Mesendoderm (in vitro differentiated cells): ENCODE measurements around the gene LRRC4C.

Source experiments
- DNase-seq: peaks from one replicate; pipeline ENCODE4 v3.0.0; 2013
- H2AK5ac ChIP-seq: 2 replicates; pipeline ENCODE4 v1.6.1; 2013; ENCODE audit warnings: low read length, inconsistent platforms
- H2BK120ac ChIP-seq: 2 replicates; pipeline ENCODE4 v1.6.1; 2013; ENCODE audit warnings: low read depth, mild to moderate bottlenecking, low read length, moderate library complexity, mixed read lengths
- H2BK15ac ChIP-seq: replicated peaks from 2 replicates; pipeline ENCODE4 v1.6.1; 2013; ENCODE audit warnings: low read depth, mild to moderate bottlenecking, moderate library complexity
- H2BK5ac ChIP-seq: 2 replicates; pipeline ENCODE4 v1.6.1; 2013; ENCODE audit warnings: low read length, inconsistent platforms
- H3K18ac ChIP-seq: 2 replicates; pipeline ENCODE4 v1.6.1; 2013; ENCODE audit warnings: mild to moderate bottlenecking, low read length, mixed read lengths
- H3K23ac ChIP-seq: one replicate; pipeline ENCODE4 v1.6.1; 2013; ENCODE audit warnings: low read length
- H3K27ac ChIP-seq: 2 replicates; pipeline ENCODE4 v1.5.1; 2013; ENCODE audit warnings: low read depth, mild to moderate bottlenecking, inconsistent platforms, low read length, moderate library complexity
- H3K27me3 ChIP-seq: 2 replicates; pipeline ENCODE4 v1.6.1; 2013; ENCODE audit warnings: low read length, control low read depth, mild to moderate bottlenecking, inconsistent platforms; ENCODE audit not compliant: insufficient read depth, poor library complexity
- H3K36me3 ChIP-seq: 2 replicates; pipeline ENCODE4 v1.6.1; 2013; ENCODE audit warnings: low read length, inconsistent platforms; ENCODE audit not compliant: control insufficient read depth, insufficient read depth
- H3K4ac ChIP-seq: one replicate; pipeline ENCODE4 v1.6.1; 2013; ENCODE audit warnings: low read depth, mild to moderate bottlenecking, low read length, moderate library complexity
- H3K4me1 ChIP-seq: 2 replicates; pipeline ENCODE4 v1.6.1; 2013; ENCODE audit warnings: low read depth, low read length, inconsistent platforms; ENCODE audit not compliant: control insufficient read depth
- H3K4me2 ChIP-seq: 2 replicates; pipeline ENCODE4 v1.6.1; 2013; ENCODE audit warnings: low read length
- H3K4me3 ChIP-seq: 2 replicates; pipeline ENCODE4 v1.5.1; 2013; ENCODE audit warnings: mild to moderate bottlenecking, low read length
- H3K56ac ChIP-seq: one replicate; pipeline ENCODE4 v1.6.1; 2013; ENCODE audit warnings: low read length
- H3K79me1 ChIP-seq: 2 replicates; pipeline ENCODE4 v1.6.1; 2013; ENCODE audit warnings: low read length, inconsistent platforms
- H3K79me2 ChIP-seq: 2 replicates; pipeline ENCODE4 v1.6.1; 2013; ENCODE audit warnings: mild to moderate bottlenecking, low read length; ENCODE audit not compliant: control insufficient read depth, insufficient read depth
- H3K9ac ChIP-seq: 2 replicates; pipeline ENCODE4 v1.6.1; 2013; ENCODE audit warnings: low read length, inconsistent platforms
- H4K5ac ChIP-seq: one replicate; pipeline ENCODE4 v1.6.1; 2013; ENCODE audit warnings: low read length
- H4K8ac ChIP-seq: one replicate; pipeline ENCODE4 v1.6.1; 2013; ENCODE audit warnings: low read depth, mild to moderate bottlenecking, control low read depth, low read length, moderate library complexity
- WGBS: extraction: QIAGEN DNeasy Blood & Tissue Kit; methylation state at CpG from one replicate; pipeline ENCODE4 v1.1.7; 2013; ENCODE audit warnings: low lambda C conversion rate, missing lambda C conversion rate; ENCODE audit not compliant: insufficient coverage; ENCODE audit errors: extremely low coverage; 5-methylcytosine and 5-hydroxymethylcytosine counted together

LRRC4C gene

DNA sequence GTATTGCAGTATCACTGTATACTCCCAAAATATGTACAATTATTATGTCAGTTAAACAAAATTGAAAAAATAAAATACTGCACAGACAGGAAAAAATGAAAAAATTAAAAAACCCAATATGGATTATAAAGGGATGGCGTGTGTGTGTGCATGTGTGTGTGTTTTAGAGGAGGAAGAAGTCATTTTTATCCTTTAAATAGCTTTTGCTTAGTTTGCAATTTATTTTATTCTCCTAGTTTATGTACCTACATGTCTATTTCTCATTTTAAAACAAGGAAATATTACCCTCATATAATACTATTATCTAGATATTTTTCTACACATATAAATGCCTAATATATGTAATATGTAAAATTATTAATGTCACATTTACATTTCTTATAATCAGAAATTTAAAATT lies 1144.3 kb downstream of the LRRC4C start:
- Histone ChIP-seq H3K79me2 (no peaks in the 10 kb centered on the region), H3K4me2 (no peak overlapping the region), H3K4ac (no peak overlapping the region), H2BK15ac (no peak overlapping the region), H3K56ac (no peak overlapping the region), H4K5ac (no peak overlapping the region), H3K18ac (no peak overlapping the region), H3K9ac (no peak overlapping the region), H3K27ac (no peak overlapping the region), H3K27me3 (no peaks in the 10 kb centered on the region), H2BK120ac (no peak overlapping the region), H2BK5ac (no peak overlapping the region), H3K4me3 (no peak overlapping the region), H3K36me3 (no peaks in the 10 kb centered on the region), H4K8ac (no peak overlapping the region), H3K4me1 (no peaks in the 10 kb centered on the region), H3K23ac (no peak overlapping the region), H3K79me1 (no peaks in the 10 kb centered on the region), H2AK5ac (no peak overlapping the region)
- WGBS = no CpG with 5 or more reads among the region's 1 CpG
- DNase-seq = no peak

- H3K79me2 ChIP-seq = no peaks in the 10 kb centered on the region
- no peak overlapping the region for H3K23ac ChIP-seq
- no peaks in the 10 kb centered on the region for H3K4me1 ChIP-seq
- WGBS = no CpG with 5 or more reads among the region's 2 CpGs
- H2BK15ac ChIP-seq = no peak overlapping the region
- H3K79me1 ChIP-seq = no peaks in the 10 kb centered on the region
- H3K27ac ChIP-seq = no peak overlapping the region
- no peak overlapping the region for H3K4me3 ChIP-seq
- H3K27me3 ChIP-seq = no peaks in the 10 kb centered on the region
- H3K18ac ChIP-seq = no peak overlapping the region
- no peak overlapping the region for H3K4ac ChIP-seq
- H3K9ac ChIP-seq = no peak overlapping the region
- H4K5ac ChIP-seq = no peak overlapping the region
- no peak overlapping the region for H2BK5ac ChIP-seq
- no peak overlapping the region for H3K56ac ChIP-seq
- no peak for DNase-seq
- no peak overlapping the region for H2BK120ac ChIP-seq
- no peak overlapping the region for H4K8ac ChIP-seq
- no peak overlapping the region for H3K4me2 ChIP-seq
- no peak overlapping the region for H2AK5ac ChIP-seq
- no peaks in the 10 kb centered on the region for H3K36me3 ChIP-seq
Observed at GRCh38 chr11:40314327-40314726, 1145.1 kb downstream of the LRRC4C start.

GRCh38 chr11:40306938-40307548 lies 1152.4 kb downstream of the LRRC4C start:
- H3K79me1 ChIP-seq = no peaks in the 10 kb centered on the region
- no peak overlapping the region for H3K4ac ChIP-seq

GRCh38 chr11:40302669-40303068 lies 1156.8 kb downstream of the LRRC4C start:
- no peak for DNase-seq

More at GRCh38 chr11:40306938-40307548, 1152.4 kb downstream of the LRRC4C start:
- Histone ChIP-seq H3K27ac (no peak overlapping the region), H3K4me1 (no peaks in the 10 kb centered on the region), H3K9ac (no peak overlapping the region), H2BK5ac (no peak overlapping the region), H3K4me2 (no peak overlapping the region), H3K18ac (no peak overlapping the region), H3K4me3 (no peak overlapping the region), H2BK15ac (no peak overlapping the region), H3K36me3 (no peaks in the 10 kb centered on the region), H3K23ac (no peak overlapping the region), H4K5ac (no peak overlapping the region), H3K79me2 (no peaks in the 10 kb centered on the region), H3K56ac (no peak overlapping the region), H2BK120ac (no peak overlapping the region), H3K27me3 (no peaks in the 10 kb centered on the region), H2AK5ac (no peak overlapping the region), H4K8ac (no peak overlapping the region)
- WGBS = no CpG with 5 or more reads among the region's 1 CpG
- peak; percentile 54 for DNase-seq

GRCh38 chr11:40295466-40295865 lies 1164.0 kb downstream of the LRRC4C start:
- H2BK5ac ChIP-seq = no peak overlapping the region
- H3K18ac ChIP-seq = no peak overlapping the region
- DNase-seq = no peak
- H3K56ac ChIP-seq = no peak overlapping the region
- no peak overlapping the region for H2BK15ac ChIP-seq
- H2BK120ac ChIP-seq = no peak overlapping the region
- H3K27me3 ChIP-seq = no peaks in the 10 kb centered on the region
- no peak overlapping the region for H3K4me2 ChIP-seq
- H3K23ac ChIP-seq = no peak overlapping the region
- H3K27ac ChIP-seq = no peak overlapping the region
- no peaks in the 10 kb centered on the region for H3K4me1 ChIP-seq
- H3K36me3 ChIP-seq = no peaks in the 10 kb centered on the region
- H3K4ac ChIP-seq = no peak overlapping the region
- H4K5ac ChIP-seq = no peak overlapping the region
- no peaks in the 10 kb centered on the region for H3K79me1 ChIP-seq
- no peak overlapping the region for H3K4me3 ChIP-seq
- H2AK5ac ChIP-seq = no peak overlapping the region
- no peak overlapping the region for H3K9ac ChIP-seq
- WGBS = no CpG with 5 or more reads among the region's 4 CpGs
- H3K79me2 ChIP-seq = no peaks in the 10 kb centered on the region
- no peak overlapping the region for H4K8ac ChIP-seq

More at GRCh38 chr11:40302669-40303068, 1156.8 kb downstream of the LRRC4C start:
- no peak overlapping the region for H2BK15ac ChIP-seq
- H3K4ac ChIP-seq = no peak overlapping the region
- no peak overlapping the region for H3K18ac ChIP-seq
- no peak overlapping the region for H3K4me2 ChIP-seq
- H3K4me1 ChIP-seq = no peaks in the 10 kb centered on the region
- no peak overlapping the region for H2BK5ac ChIP-seq
- H3K36me3 ChIP-seq = no peaks in the 10 kb centered on the region
- no peak overlapping the region for H3K9ac ChIP-seq
- H4K8ac ChIP-seq = no peak overlapping the region
- H2AK5ac ChIP-seq = no peak overlapping the region
- no peak overlapping the region for H3K23ac ChIP-seq
- no peaks in the 10 kb centered on the region for H3K79me1 ChIP-seq
- WGBS = no CpG with 5 or more reads among the region's 4 CpGs
- no peak overlapping the region for H2BK120ac ChIP-seq
- no peak overlapping the region for H3K56ac ChIP-seq
- H3K79me2 ChIP-seq = no peaks in the 10 kb centered on the region
- H3K27me3 ChIP-seq = no peaks in the 10 kb centered on the region
- H3K4me3 ChIP-seq = no peak overlapping the region
- H4K5ac ChIP-seq = no peak overlapping the region
- no peak overlapping the region for H3K27ac ChIP-seq

GRCh38 chr11:40294741-40295140 lies 1164.7 kb downstream of the LRRC4C start:
- no peak overlapping the region for H2BK120ac ChIP-seq
- H3K4me3 ChIP-seq = no peak overlapping the region
- DNase-seq = no peak
- no peak overlapping the region for H3K56ac ChIP-seq
- peaks cover 2% of the 10 kb centered on the region for H3K4me1 ChIP-seq
- H2BK15ac ChIP-seq = no peak overlapping the region
- H3K4me2 ChIP-seq = no peak overlapping the region
- no peak overlapping the region for H4K5ac ChIP-seq
- H3K23ac ChIP-seq = no peak overlapping the region
- H2AK5ac ChIP-seq = no peak overlapping the region
- no peak overlapping the region for H3K9ac ChIP-seq
- no CpG with 5 or more reads among the region's 9 CpGs for WGBS
- H4K8ac ChIP-seq = no peak overlapping the region
- no peaks in the 10 kb centered on the region for H3K79me1 ChIP-seq
- H3K36me3 ChIP-seq = no peaks in the 10 kb centered on the region
- H3K79me2 ChIP-seq = no peaks in the 10 kb centered on the region
- no peak overlapping the region for H3K4ac ChIP-seq
- H2BK5ac ChIP-seq = no peak overlapping the region
- H3K27me3 ChIP-seq = no peaks in the 10 kb centered on the region
- H3K18ac ChIP-seq = no peak overlapping the region
- no peak overlapping the region for H3K27ac ChIP-seq
